Measurements from ENCODE around the gene GPR3. TPM values are rescaled to one million over a fixed set of nuclear protein-coding genes. Genes with fewer than 3 reads are reported as not detected.

The GPR3 gene
- total and polyA plus RNA-seq, 2 of the 8 experiments (the other 6 are each of a cell fraction or from before 2014, with no cell fraction given): 9.9 to 26.5 TPM

GRCh38 chr1:27372808-27373690, 19.4 kb upstream of the GPR3 start (continued):
- TF ChIP-seq BACH1 (IDR thresholded peaks at IDR 0.05; ENCODE audit: low read length) (no peak), SAP30 (IDR thresholded peaks at IDR 0.05; ENCODE audit: insufficient read depth, insufficient replicate concordance, low read length) (no peak), JUND (IDR thresholded peaks at IDR 0.05; ENCODE audit: low read length) (no peak)

Data from H1 (cell line).